K562 (cell line): ENCODE results near the gene ZKSCAN4. TPM values are rescaled to one million over a fixed set of nuclear protein-coding genes. Genes with fewer than 3 reads are reported as not detected.

Experiments
- ATAC-seq: fragments of 200-7000 bp; cut with Tn5 transposase; 3 replicates; pipeline ENCODE4 v1.9.1; 2020; ENCODE audit warnings: moderate library complexity
- BruUV-seq: library from RNA; stranded (reverse); fragments of 400-500 nt; replicated peaks from 2 replicates; lab custom pipeline; 2021; lab: Mats Ljungman, UMichigan
- CTCF ChIA-PET: fragments of 300-600 bp; formaldehyde crosslinking; extraction: SDS; loops from one replicate; lab custom pipeline; 2021; ENCODE audit warnings: low intra/inter-chr PET ratio; lab: Yijun Ruan, JAX
- POLR2A ChIA-PET: fragments of 300-600, 350-650 bp; sonication (Branson Sonifier 250); formaldehyde crosslinking; extraction: SDS; loops from one replicate; lab custom pipeline; 2021; ENCODE audit warnings: antibody characterized with exemption, inconsistent platforms; lab: Yijun Ruan, JAX
- DNase-seq, 4 experiments: peaks; one replicate each; pipeline versions ENCODE4 v3.0.0 to v3.0.0-alpha.2; 2011 to 2018; ENCODE audit warnings: low spot score in 3 of 4, mixed read lengths in 3 of 4; ENCODE audit errors: extremely low read depth in 1 of 4
- FAIRE-seq: peaks from 2 replicates; lab custom pipeline; 2011; peaks lifted over from hg19 to GRCh38; lab: Jason Lieb, UNC
- H2AFZ ChIP-seq: 2 replicates; pipeline ENCODE4 v1.6.0; 2011; ENCODE audit warnings: low read depth, low read length, control low read depth, inconsistent platforms
- H3K27ac ChIP-seq: fragments of 200-600 bp; 3 replicates; pipeline ENCODE4 v1.8.0; 2011; ENCODE audit warnings: low read depth, mild to moderate bottlenecking, control low read depth, inconsistent platforms, low read length, moderate library complexity, mixed read lengths; ENCODE audit errors: extremely low read depth
- H3K27me3 ChIP-seq, 2 experiments: fragments of 300-600 bp in 1 of 2; 2 replicates in 1 of 2; 3 replicates in 1 of 2; pipeline versions ENCODE4 v1.6.0 to v1.8.0; 2011; ENCODE audit warnings: inconsistent platforms in 2 of 2, low read length in 2 of 2, mild to moderate bottlenecking in 1 of 2, mixed read lengths in 1 of 2, moderate library complexity in 1 of 2; ENCODE audit not compliant: control insufficient read depth in 2 of 2, insufficient read depth in 2 of 2
- H3K36me3 ChIP-seq: fragments of 300-600 bp; 3 replicates; pipeline ENCODE4 v1.8.0; 2011; ENCODE audit warnings: mild to moderate bottlenecking, low read length, inconsistent platforms; ENCODE audit not compliant: control insufficient read depth, insufficient read depth
- H3K4me1 ChIP-seq, 2 experiments: fragments of 200-600 bp in 1 of 2; replicated peaks in 1 of 2; 2 replicates in 1 of 2; 3 replicates in 1 of 2; pipeline versions ENCODE4 v1.5.1 to v1.8.0; 2011; ENCODE audit warnings: inconsistent platforms in 2 of 2, low read length in 2 of 2, mild to moderate bottlenecking in 1 of 2, mixed read lengths in 1 of 2, moderate library complexity in 1 of 2; ENCODE audit not compliant: control insufficient read depth in 2 of 2, insufficient read depth in 2 of 2
- H3K4me2 ChIP-seq: 2 replicates; pipeline ENCODE4 v1.6.1; 2011; ENCODE audit warnings: low read length, control low read depth, inconsistent platforms, mixed read lengths; ENCODE audit not compliant: insufficient read depth
- H3K4me3 ChIP-seq: fragments of 200-600 bp; sonication (generic), shearing (Covaris generic); 2 replicates; pipeline ENCODE4 v1.5.1; 2016; ENCODE audit warnings: control low read depth, inconsistent platforms
- H3K79me2 ChIP-seq: fragments of 200-600 bp; 3 replicates; pipeline ENCODE4 v1.8.0; 2011; ENCODE audit warnings: low read length, inconsistent platforms; ENCODE audit not compliant: control insufficient read depth, insufficient read depth
- H3K9ac ChIP-seq, 2 experiments: 2 replicates each; pipeline versions ENCODE4 v1.6.0 to v1.6.1; 2011; ENCODE audit warnings: low read depth in 2 of 2, low read length in 2 of 2, control low read depth in 1 of 2, inconsistent platforms in 1 of 2, mild to moderate bottlenecking in 1 of 2, mixed read lengths in 1 of 2; ENCODE audit not compliant: insufficient read depth in 1 of 2
- H3K9me1 ChIP-seq: one replicate; pipeline ENCODE4 v1.6.0; 2011; ENCODE audit warnings: inconsistent platforms, mild to moderate bottlenecking, low read length, moderate library complexity; ENCODE audit not compliant: control insufficient read depth, insufficient read depth
- H3K9me3 ChIP-seq: replicated peaks from 2 replicates; pipeline ENCODE4 v1.5.1; 2011; ENCODE audit warnings: low read depth, low read length, inconsistent platforms; ENCODE audit not compliant: control insufficient read depth, insufficient read depth
- H4K20me1 ChIP-seq: replicated peaks from 2 replicates; pipeline ENCODE4 v1.6.1; 2011; ENCODE audit warnings: low read length, inconsistent platforms, mixed read lengths; ENCODE audit not compliant: control insufficient read depth, insufficient read depth
- ASH1L ChIP-seq: fragments of 450-650 bp; IDR thresholded peaks from 2 replicates; pipeline ENCODE4 v1.6.1; 2018; ENCODE audit warnings: borderline replicate concordance, mild to moderate bottlenecking, low read depth; ENCODE audit not compliant: partially characterized antibody
- CBFB ChIP-seq: sonication (generic); formaldehyde crosslinking; IDR thresholded peaks from 2 replicates; pipeline ENCODE4 v1.4.0; 2020; ENCODE audit warnings: mild to moderate bottlenecking, missing genetic modification reagents
- COPS2 ChIP-seq: fragments of 450-650 bp; conservative IDR thresholded peaks from 2 replicates; pipeline ENCODE4 v1.6.1; 2016; ENCODE audit warnings: mild to moderate bottlenecking, moderate library complexity
- KHSRP ChIP-seq: fragments of 450-650 bp; IDR thresholded peaks from 2 replicates; pipeline ENCODE4 v1.6.1; 2017
- SRSF7 ChIP-seq: fragments of 200-400 bp; formaldehyde crosslinking; optimal IDR thresholded peaks from 2 replicates; pipeline ENCODE3; 2017; ENCODE audit warnings: mild to moderate bottlenecking, low read depth, low read length
- WGBS: fragments of 100-300 bp; shearing (Covaris generic); methylation state at CpG from one replicate; pipeline ENCODE4 v1.1.6; 2016; ENCODE audit warnings: low coverage, mixed read lengths; ENCODE audit not compliant: insufficient coverage; ENCODE audit errors: missing lambda C conversion rate; 5-methylcytosine and 5-hydroxymethylcytosine counted together
- in situ Hi-C: fragments of 300-500 bp; cut with MboI; formaldehyde crosslinking; loops from 4 replicates; pipeline ENCODE4 v1.15.0; 2018; ENCODE audit warnings: inconsistent platforms, mixed read lengths
- intact Hi-C: fragments of 100-400 bp; cut with micrococcal nuclease; formaldehyde crosslinking; loops from 2 replicates; pipeline ENCODE4 v1.14.2; 2022
- polyA plus RNA-seq, 8 experiments: library from polyadenylated mRNA; depleted of rRNA in 4 of 8; stranded (reverse) in 5 of 8; unstranded in 3 of 8; fragments of >200 nt; fragmentation: Nextera tagmentation in 2 of 8; fragmentation: Illumina TruSeq in 1 of 8; extraction: Ambion mirVana in 2 of 8; extraction: Trizol in 1 of 8; gene quantifications; 2 replicates each; pipeline versions ENCODE4 v1.2.1 to v1.2.3, GENCODE V29; 2011 to 2014; ENCODE audit warnings: inconsistent platforms in 1 of 8, missing spikeins in 1 of 8
- total RNA-seq, 7 experiments: library from RNA; depleted of rRNA in 6 of 7; stranded (reverse); fragments of >200 nt in 6 of 7; fragmentation: Illumina TruSeq in 2 of 7; extraction: Trizol in 2 of 7; gene quantifications; 2 replicates each; pipeline versions ENCODE4 v1.2.1 to v1.2.3, GENCODE V29; 2011 to 2021; ENCODE audit warnings: low replicate concordance in 1 of 7

Gene ZKSCAN4
- total and polyA plus RNA-seq, 9 of the 15 experiments (the other 6 are each of a cell fraction or from before 2014, with no cell fraction given), result 1.2 to 5.3 (median 4.7) TPM

- intact Hi-C loops, result no loop called here
- ChIA-PET CTCF (no interaction called here), POLR2A (interaction anchor here (0.6 kb wide), 1 partner anchor 41 kb away, joined by 3 read pairs; no protein-coding TSS in a partner anchor)
- BruUV-seq, result no TSS peak
- DNase-seq, result no peak
- Histone ChIP-seq H3K79me2 (no peaks in the 10 kb centered on the region), H3K9ac (no peak overlapping the region), H3K27me3 (no peaks in the 10 kb centered on the region), H3K36me3 (peaks cover 15% of the 10 kb centered on the region; the same call in 1 of the 3 replicates), H2AFZ (no peak overlapping the region), H3K4me3 (no peak overlapping the region), H3K4me2 (no peak overlapping the region), H3K9me1 (no peaks in the 10 kb centered on the region), H3K4me1 (peaks cover 0 to 13% of the 10 kb centered on the region in 2 experiments; a peak in 3 of 5 replicates), H3K27ac (no peak overlapping the region), H4K20me1 (no peaks in the 10 kb centered on the region), H3K9me3 (no peaks in the 10 kb centered on the region; the same call in 1 of the 2 replicates)
- TF ChIP-seq COPS2, result no peak
- no peak for TF ChIP-seq SRSF7
- TF ChIP-seq KHSRP, result no peak
- WGBS, result 72% methylated on average over 7 of the region's 7 CpGs
- in situ Hi-C loops, result no loop called here
- no peak for FAIRE-seq
- ATAC-seq, result no peak
Measured at GRCh38 chr6:28296520-28297060, 44.5 kb upstream of the ZKSCAN4 start.

GRCh38 chr6:28295326-28295725, 43.3 kb upstream of the ZKSCAN4 start:
- Histone ChIP-seq H3K27me3 (no peaks in the 10 kb centered on the region), H3K9me3 (no peaks in the 10 kb centered on the region; the same call in 1 of the 2 replicates), H3K4me3 (no peak overlapping the region), H3K36me3 (peaks cover 8% of the 10 kb centered on the region; the same call in 1 of the 3 replicates), H2AFZ (no peak overlapping the region), H3K27ac (no peak overlapping the region), H3K9ac (no peak overlapping the region), H3K4me1 (peaks cover 0 to 4% of the 10 kb centered on the region in 2 experiments; a peak in 2 of 5 replicates), H4K20me1 (no peaks in the 10 kb centered on the region), H3K79me2 (no peaks in the 10 kb centered on the region), H3K9me1 (no peaks in the 10 kb centered on the region), H3K4me2 (no peak overlapping the region)
- no peak for TF ChIP-seq CBFB (CRISPR knock-in tag)
- no peak for TF ChIP-seq ASH1L
- no peak for ATAC-seq
- ChIA-PET CTCF (no interaction called here), POLR2A (no interaction called here)
- no TSS peak for BruUV-seq
- no peak for DNase-seq
- intact Hi-C loops, result no loop called here
- 80% methylated on average over 5 of the region's 5 CpGs for WGBS
- no peak for FAIRE-seq
- in situ Hi-C loops, result no loop called here
